Colon (tissue), 2 donors: ENCODE results near the gene SEMG2.

Source experiments
- FAIRE-seq: peaks from 2 replicates; lab custom pipeline; 2012; peaks lifted over from hg19 to GRCh38; lab: Jason Lieb, UNC
- donor health status: control.
- donor health status: control.

The SEMG2 gene, protein sequence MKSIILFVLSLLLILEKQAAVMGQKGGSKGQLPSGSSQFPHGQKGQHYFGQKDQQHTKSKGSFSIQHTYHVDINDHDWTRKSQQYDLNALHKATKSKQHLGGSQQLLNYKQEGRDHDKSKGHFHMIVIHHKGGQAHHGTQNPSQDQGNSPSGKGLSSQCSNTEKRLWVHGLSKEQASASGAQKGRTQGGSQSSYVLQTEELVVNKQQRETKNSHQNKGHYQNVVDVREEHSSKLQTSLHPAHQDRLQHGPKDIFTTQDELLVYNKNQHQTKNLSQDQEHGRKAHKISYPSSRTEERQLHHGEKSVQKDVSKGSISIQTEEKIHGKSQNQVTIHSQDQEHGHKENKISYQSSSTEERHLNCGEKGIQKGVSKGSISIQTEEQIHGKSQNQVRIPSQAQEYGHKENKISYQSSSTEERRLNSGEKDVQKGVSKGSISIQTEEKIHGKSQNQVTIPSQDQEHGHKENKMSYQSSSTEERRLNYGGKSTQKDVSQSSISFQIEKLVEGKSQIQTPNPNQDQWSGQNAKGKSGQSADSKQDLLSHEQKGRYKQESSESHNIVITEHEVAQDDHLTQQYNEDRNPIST

DNA sequence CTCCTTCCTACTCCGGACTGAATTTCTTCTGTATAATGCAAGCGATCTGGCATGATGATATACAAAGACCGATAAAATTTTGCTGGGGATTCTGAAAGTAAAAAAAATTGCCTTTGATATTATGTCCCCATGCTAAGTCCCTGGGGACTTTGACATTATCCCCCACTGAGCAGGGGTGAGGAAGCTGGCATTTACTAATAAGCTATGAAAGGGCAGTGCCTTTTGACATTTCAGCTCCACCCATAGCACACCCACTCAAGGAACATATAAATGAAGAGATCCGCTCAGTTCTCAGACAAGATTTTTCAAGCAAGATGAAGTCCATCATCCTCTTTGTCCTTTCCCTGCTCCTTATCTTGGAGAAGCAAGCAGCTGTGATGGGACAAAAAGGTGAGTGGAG, at the start of gene SEMG2:
Gene SEMG2 (plus strand): TSS at position 298 of the 400 bp plus-strand sequence. CDS start 17 bp downstream, at position 315.
- no peak for FAIRE-seq

DNA sequence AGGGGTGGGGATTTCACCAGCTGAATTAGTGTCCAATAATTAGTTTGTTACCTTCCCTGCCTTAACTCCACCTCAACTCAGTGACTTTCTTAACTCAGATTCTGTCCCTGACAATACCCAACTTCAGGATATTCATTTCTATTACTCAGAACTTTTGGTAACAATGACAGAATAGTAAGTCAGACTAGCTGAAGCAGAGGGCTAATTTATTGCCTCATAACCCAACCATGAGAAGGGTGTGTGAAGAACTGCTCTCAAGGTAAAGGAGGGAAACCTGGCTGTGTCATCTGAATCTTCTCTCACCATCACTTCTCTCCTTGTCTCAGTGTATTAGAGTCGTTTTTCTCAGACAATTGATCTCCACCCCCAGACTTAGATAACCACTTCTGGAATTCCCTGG, 47.7 kb upstream of the SEMG2 start:
- FAIRE-seq: no peak

DNA sequence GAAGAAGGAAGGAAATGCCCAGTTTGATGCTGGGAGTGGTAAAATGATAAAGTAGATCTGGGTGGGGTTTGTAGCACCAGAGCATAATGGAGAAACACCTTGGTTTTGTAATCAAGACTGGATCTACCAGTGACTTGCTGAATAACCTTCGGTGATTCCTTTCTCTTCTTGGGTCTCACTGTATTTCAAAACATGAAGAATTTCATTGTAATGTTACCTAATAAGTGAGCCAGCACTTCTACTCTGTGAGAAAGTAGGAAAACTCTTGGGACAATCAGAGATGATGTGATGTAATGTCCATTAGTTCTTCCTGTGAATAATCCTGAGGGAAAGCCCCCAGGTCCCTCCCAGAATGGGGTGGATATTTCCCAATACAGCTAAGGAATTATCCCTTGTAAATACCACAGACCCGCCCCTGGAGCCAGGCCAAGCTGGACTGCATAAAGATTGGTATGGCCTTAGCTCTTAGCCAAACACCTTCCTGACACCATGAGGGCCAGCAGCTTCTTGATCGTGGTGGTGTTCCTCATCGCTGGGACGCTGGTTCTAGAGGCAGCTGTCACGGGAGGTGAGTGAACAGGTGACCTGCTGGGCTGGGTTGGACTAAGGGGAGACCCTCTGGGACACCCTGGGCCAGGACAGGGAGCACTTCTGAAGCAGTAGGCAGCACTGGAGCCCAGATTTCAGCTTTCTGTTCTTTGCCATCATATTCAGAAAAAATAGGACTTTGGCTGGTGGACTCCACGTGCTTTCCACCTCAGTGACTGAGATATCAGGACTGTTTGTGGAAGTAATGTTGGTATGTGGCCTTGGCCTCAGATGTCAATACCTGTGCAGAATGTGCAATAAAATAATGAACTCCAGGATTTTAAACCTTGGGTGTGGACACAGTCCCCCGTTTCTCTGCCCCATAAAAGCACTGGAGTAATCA, 46.5 kb upstream of the SEMG2 start, which contains the start of gene PI3:
Gene PI3 (plus strand): TSS at position 469 of the 931 bp plus-strand sequence. CDS start 21 bp downstream, at position 490.
- FAIRE-seq: no peak

DNA sequence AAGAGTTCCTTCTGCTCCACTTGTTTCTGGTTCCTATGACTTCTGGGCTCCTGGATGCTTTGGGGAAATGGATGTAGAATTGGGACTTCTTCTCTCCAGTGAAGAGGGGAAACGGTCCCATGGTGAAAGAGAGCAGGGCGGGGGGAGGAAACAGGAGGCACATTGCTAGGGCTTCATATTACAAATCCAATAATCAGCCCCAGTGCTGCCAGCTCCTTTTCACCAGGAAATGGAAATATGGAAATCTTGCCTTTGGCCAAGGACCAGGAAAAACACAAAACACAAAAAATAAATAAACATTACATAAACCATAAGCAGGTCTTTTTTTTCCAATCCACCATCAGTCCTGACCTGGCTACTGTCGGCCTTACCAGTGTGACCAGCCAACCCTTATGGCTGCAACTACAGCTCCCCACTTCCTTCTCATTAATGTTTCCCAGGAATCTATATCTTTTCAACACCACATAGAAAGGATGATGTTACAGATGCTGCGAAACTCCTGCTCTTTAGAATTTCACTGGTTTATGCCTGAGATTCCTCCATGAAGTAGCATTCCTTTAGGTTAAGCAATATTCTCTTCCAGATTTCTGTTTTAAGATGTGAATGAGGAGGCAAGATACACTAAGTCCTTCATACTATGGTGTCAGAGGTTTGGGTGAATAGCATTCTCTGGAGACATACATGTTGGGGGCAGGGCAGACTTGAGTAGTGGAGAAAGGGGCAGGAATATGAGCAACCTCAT, 44.5 kb upstream of the SEMG2 start:
- FAIRE-seq: no peak

DNA sequence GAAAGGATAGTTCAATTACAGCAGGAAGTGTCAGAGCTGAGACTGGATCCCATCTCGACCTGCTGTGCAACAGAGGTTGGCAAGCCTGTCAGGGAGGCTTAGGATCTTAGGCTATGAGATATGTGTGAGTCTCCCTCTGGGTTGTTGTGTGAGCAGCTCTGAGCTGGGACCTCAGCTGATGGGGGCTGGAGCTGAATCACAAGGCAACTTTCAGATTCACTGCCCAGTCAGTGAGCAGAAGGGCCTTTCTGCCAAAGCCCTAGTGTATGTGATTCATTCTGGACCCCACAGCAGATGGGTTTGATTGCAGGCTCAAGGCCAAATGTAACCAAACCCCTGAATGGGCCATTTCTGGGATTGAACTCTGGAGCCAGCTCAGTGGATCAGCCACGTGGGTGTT, 42.0 kb upstream of the SEMG2 start:
- no peak for FAIRE-seq

DNA sequence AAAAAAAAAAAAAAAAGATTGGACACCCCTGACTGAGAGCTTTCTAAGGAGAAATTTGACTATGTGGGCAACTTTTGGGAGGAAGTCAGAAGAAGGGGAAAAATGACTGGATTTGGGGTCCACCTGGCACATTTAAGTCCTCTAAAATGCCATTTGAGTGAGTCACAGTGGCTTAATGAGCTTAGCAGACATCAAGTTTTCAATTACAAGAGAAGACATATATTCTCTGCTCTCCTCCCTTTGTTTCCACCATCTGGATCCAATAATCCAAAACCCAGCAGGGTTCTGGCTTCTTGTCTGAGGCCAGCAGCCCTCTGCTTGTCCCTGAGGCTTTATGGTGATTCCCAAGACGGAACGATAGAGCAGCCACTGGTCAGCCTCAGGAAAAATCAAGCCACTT, 39.5 kb upstream of the SEMG2 start:
- FAIRE-seq: no peak

DNA sequence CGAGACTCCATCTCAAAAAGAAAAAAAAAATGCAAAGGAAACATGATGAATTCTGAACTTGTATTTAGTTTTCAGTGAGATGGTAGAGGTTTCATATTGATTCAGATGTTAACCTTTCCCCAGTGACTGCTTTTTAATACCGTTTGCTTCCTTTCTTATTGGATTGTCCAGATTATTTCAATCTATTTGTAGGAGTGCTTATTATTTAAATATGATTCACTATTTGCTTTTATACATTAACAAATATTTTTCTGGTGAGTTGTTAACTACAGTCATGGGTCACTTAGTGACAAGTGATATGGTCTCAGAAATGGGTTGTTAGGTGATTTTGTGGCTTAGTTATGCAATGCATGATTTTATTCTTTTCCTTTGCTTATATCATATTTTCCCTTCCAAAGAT, 38.1 kb upstream of the SEMG2 start:
- FAIRE-seq: no peak

DNA sequence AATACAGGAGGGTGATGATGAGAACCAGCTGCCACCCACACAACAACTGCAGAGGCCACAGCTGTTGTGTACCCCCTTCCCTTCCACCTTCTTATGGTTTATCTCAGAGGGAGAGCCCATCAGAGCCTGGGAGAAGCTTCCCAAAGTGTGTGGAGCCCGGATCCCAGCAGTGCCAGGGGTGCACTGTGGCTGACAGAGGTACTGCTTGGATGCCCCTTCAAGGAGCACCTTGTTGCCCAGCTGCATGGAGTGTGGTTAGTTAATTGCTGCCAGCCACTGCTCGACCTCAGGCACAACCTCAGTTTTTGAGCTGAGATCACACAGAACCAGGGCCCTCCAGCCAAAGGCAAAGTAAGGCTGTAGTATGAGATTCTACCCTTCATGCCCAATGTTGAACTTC, 33.5 kb upstream of the SEMG2 start:
- FAIRE-seq: no peak

DNA sequence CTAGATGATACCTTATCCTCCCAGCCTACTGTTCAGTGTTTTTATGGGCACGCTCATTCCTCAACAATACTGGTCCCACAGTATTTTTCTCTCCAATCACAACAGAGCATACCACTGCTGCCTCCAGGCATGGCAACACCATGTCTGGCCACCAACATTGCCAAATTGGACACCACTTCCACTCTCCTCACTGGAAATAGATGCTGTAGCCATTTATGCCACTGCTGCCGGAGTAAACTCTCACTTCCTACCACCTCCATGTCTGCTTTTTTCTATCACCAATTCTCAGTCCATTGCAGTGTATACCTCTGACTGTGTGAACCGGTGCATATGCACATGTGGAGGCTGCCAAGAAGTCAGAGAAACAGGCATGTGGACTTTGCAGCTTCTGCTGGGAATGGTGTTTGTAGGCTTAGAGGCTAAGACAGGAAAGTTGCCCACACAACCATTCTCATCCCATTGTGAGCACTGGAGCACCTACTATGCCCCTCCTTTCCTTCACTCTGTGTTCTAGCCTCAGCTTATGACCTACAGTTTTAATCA, 32.0 kb upstream of the SEMG2 start:
- no peak for FAIRE-seq

DNA sequence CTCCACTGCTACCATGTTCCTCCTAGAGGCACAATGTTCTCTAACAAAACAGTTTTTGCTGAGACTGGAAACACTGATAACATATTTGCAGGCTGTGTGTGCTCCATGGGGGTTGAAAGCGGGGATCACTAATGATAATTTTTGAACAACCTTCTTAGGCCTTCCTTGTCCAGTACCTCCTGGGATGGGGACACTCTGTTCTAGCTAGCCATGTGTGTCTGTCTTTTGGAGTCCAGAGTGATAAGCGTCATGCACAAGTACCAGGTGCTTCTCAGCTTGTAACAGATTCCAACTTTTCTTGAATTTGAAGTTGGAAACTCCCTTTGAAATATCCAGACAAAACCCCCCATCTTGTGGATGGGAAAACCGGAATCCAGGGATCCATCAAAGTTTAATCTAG, 31.3 kb upstream of the SEMG2 start:
- FAIRE-seq: no peak

DNA sequence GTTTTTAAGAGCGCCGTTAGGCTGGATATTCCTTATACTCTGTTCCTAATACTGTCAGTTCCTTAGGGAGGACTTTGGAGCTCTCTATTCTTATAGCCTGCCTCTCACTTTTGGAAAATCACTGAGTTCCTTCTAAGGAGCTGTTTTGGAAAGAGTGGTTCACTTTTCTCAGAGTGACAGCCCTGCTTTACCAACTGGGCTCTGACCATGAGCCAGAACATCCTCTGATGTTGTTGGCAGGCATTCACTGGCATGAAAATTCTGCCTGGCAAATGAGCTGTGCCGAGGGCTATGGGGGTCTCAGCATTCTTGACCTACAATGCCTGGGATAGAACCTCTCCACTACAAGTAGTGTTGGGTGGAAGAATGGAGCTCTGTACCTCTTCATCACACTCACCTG, 29.2 kb upstream of the SEMG2 start:
- FAIRE-seq: no peak

DNA sequence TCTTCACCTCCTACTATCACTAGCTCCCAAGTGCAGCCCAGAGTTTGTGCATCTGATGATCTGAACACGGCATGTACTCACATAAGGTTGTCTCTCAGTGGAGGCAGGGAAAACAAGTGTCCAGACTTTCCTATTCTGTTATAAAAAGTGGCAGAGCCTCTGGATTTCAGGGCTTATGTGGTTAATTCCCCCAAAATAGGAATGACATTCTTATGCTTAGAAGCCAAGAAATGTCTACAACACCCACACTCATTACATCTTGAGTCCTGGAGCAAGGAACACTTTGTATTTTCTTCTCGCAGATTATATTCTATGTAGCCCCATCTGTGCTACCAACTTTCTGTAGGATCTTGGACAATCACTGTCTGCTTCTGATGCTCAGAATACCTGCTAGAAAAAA, 27.8 kb upstream of the SEMG2 start:
- no peak for FAIRE-seq

DNA sequence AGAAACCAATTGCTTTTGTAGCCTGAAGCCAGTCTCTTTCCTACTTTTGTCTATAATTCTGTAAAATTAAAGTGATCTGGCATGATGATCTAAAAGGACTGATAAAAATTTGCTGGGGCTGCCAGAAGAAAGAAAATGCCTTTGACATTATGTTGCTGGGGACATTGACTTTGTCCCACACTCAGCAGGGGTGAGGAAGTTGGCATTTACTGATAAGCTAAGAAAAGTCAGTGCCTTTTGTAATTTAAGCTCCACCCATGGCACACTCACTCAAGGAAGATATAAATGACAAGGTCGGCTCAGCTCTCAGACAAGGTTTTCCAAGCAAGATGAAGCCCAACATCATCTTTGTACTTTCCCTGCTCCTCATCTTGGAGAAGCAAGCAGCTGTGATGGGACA, 14.4 kb upstream of the SEMG2 start, which contains the start of gene SEMG1:
Gene SEMG1 (plus strand): TSS at position 309 of the 400 bp plus-strand sequence. CDS start 21 bp downstream, at position 330.
- FAIRE-seq: no peak

DNA sequence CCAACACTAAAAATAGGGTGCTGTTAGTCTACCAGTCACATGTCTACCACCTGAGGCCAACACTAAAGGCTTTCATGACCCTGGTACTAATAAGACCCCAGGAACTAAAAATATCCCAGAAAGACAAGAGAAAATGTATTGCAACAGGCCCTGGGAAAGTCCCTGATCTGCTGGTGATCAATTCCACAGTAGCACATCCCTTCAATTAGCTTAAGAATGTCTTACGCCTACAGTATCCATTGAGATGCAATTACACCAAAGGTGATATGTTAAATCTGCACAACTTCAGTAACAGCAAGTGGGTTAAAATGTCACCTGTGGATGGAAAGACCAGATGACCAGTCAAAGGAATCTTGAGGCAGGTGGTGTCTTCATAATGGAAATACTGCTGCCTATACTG, 11.2 kb upstream of the SEMG2 start:
- FAIRE-seq: no peak

DNA sequence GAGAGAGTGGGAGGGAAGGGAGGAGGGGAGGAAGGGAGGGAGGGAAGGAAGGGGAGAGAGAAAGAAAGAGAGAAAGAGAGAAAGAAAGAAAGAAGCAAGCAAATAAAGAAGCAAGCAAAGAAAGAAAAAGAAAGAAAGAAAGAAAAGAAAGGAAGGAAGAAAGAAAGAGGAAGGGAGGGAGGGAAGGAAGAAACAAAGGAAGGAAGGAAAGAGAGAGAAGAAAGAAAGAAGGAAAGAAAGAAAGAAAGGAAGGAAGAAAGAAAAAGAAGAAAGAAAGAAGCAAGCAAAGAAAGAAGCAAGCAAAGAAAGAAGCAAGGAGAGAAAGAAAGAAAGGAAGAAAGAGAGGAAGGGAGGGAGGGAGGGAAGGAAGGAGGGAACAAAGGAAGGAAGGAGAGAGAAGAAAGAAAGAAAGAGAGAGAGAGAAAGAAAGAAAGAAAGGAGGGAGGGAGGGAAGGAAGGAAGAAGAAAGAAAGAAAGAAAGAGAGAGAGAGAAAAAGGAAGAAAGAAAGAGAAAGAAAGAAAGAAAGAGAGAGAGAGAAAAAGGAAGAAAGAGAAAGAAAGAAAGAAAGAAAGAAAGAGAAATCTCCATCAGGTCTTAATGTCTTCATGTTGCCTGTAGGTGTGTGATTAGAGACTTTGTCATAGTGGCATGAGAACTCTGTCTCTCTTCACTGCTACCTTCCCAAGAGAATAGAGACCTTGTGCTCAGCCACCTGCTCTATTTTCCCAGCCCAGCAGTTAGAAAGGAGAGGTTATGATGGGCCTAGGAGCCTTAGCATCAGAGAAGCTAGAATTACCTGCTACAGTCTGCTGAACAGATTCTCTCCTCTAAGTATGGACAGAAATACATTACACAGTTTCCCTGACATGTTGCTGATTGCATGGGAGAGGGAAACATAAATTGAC, 9.4 kb upstream of the SEMG2 start:
- no peak for FAIRE-seq

DNA sequence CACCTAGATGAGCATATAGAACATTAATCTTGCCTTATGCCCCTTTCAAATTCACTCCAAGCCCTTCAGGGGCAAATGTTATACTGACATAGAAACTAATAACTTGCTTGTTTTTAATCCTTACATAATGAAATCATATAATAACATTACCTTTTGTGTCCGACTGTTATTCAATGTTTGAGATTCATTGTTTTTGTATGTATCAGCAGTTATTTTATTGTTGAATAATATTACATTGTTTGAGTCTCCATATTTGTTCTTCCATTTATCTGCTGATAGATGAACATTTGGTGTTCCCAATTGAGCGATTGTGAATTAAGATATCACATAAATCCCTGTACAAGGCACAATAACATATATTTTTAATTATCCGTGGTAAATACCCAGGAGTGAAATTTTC, 8.3 kb upstream of the SEMG2 start:
- no peak for FAIRE-seq

DNA sequence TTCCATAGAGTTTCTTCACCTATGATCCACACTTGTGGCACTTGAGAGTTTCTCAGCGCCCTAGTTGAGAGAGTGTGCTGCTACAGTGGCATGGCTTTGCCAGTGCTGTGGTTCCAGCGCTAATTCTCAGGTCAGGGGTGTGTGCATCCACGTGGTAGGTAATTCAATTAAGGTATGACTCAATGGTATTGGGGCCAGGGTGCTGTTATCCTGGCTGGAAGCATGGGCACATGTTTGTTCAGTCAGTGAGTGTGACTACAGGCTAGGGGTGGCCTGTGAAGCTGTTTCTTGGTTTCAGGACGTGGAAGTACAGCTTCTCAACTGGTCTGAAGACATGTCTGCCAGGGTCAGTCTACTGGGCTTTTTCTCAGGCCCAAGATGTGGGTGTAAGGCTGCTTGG, 3.0 kb upstream of the SEMG2 start:
- FAIRE-seq: no peak

DNA sequence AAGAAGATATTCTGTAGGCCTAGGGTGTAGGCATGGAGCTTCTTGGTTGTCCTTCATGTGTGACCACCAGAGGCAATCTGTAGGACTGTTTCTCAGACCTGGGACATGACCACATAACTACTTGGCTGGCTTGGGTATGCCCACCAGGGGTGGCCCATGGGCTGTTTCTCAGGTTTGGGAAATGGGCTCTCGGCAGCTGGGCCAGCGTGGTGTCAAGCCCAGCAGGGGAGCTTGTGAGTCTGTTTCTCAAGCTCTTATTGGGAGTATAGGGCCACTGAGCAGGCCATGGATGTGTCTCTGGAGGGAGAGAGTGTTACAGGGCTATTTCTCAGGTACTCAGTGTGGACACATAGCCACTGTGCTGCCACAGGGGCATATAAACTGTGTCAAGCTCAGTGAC, 2.5 kb upstream of the SEMG2 start:
- FAIRE-seq: no peak

DNA sequence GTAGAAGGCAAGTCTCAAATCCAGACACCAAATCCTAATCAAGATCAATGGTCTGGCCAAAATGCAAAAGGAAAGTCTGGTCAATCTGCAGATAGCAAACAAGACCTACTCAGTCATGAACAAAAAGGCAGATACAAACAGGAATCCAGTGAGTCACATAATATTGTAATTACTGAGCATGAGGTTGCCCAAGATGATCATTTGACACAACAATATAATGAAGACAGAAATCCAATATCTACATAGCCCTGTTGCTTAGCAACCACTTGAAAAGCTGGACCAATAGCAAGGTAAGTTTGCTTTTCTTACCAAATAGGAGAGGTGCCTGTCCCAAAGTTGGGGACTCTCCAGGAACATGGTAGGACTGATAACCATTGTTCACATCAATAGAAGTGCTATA, 2.0 kb downstream of the SEMG2 start:
- no peak for FAIRE-seq

DNA sequence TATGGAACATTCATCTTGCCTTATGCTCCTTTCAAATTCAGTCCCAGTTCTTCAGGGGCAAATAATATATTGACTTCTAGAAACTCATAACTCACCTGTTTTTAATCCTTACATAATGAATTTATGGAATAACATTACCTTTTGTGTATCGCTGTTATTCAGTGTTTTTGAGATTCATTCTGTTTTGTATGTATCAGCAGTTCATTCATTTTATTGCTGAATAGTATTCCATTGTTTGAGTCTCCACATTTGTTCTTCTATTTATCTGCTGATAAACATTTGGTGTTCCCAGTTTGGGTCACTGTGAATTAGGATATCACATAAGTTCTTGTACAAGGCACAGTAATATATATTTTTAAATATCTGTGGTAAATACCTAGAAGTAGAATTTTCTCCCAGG, 5.1 kb downstream of the SEMG2 start:
- no peak for FAIRE-seq
